Mesothelial cell of epicardium (in vitro differentiated cells): ENCODE measurements around the gene NPTX1. TPM values are rescaled to one million over a fixed set of nuclear protein-coding genes. Genes with fewer than 3 reads are reported as not detected.

Source experiments
- DNase-seq, 2 experiments: peaks; one replicate each; pipeline ENCODE4 v3.0.0; 2021; ENCODE audit warnings: low spot score in 2 of 2; ENCODE audit not compliant: unreplicated experiment in 2 of 2
- H3K27ac Mint-ChIP-seq: 2 replicates; pipeline ENCODE4 v1.8.0; 2021; ENCODE audit warnings: mixed read lengths
- H3K27me3 Mint-ChIP-seq: 2 replicates; pipeline ENCODE4 v1.8.0; 2021; ENCODE audit warnings: low read depth, mixed read lengths
- H3K36me3 Mint-ChIP-seq: 2 replicates; pipeline ENCODE4 v1.8.0; 2021; ENCODE audit warnings: mixed read lengths
- H3K4me1 Mint-ChIP-seq: 2 replicates; pipeline ENCODE4 v1.8.0; 2021; ENCODE audit warnings: mixed read lengths
- H3K4me3 Mint-ChIP-seq: 2 replicates; pipeline ENCODE4 v1.8.0; 2021; ENCODE audit warnings: mild to moderate bottlenecking, moderate library complexity, mixed read lengths
- H3K9me3 Mint-ChIP-seq: 2 replicates; pipeline ENCODE4 v1.8.0; 2021; ENCODE audit warnings: mixed read lengths
- CTCF ChIP-seq: fragments of 200-600 bp; sonication (generic); IDR thresholded peaks from one replicate; pipeline ENCODE4 v1.5.0; 2021; ENCODE audit warnings: antibody characterized with exemption; ENCODE audit not compliant: unreplicated experiment
- total RNA-seq: library from RNA; stranded (reverse); gene quantifications from 3 replicates; pipeline ENCODE4 v1.2.1, GENCODE V29; 2021

NPTX1 gene, protein sequence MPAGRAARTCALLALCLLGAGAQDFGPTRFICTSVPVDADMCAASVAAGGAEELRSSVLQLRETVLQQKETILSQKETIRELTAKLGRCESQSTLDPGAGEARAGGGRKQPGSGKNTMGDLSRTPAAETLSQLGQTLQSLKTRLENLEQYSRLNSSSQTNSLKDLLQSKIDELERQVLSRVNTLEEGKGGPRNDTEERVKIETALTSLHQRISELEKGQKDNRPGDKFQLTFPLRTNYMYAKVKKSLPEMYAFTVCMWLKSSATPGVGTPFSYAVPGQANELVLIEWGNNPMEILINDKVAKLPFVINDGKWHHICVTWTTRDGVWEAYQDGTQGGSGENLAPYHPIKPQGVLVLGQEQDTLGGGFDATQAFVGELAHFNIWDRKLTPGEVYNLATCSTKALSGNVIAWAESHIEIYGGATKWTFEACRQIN
- 0.20 to 0.27 TPM (median 0.20 TPM) in 3 replicates for total RNA-seq

GRCh38 chr17:80475910-80476876, at the start of gene NPTX1:
NPTX1 (minus strand) TSS chr17:80476607; CDS start chr17:80476446, 161 bp downstream.
- Mint-ChIP-seq H3K27ac (no peak within 1 kb of the TSS), H3K27me3 (peaks cover 74% of the 10 kb centered on the region), H3K4me1 (peaks cover 11% of the 10 kb centered on the region), H3K36me3 (no peaks in the 10 kb centered on the region), H3K9me3 (no peaks in the 10 kb centered on the region), H3K4me3 (peak within 1 kb of the TSS; percentile 49)
- no peak for TF ChIP-seq CTCF
- DNase-seq = peak in 1 of 2 experiments; percentile 62

GRCh38 chr17:80523956-80524712, 47.7 kb upstream of the NPTX1 start:
- Mint-ChIP-seq H3K27ac (no peak overlapping the region), H3K9me3 (no peaks in the 10 kb centered on the region), H3K4me1 (peaks cover under 1% of the 10 kb centered on the region), H3K27me3 (peaks cover 29% of the 10 kb centered on the region), H3K36me3 (no peaks in the 10 kb centered on the region), H3K4me3 (no peak overlapping the region)
- TF ChIP-seq CTCF = no peak
- DNase-seq = no peak

- Mint-ChIP-seq H3K27ac (no peak overlapping the region), H3K9me3 (no peaks in the 10 kb centered on the region), H3K27me3 (peaks cover 24% of the 10 kb centered on the region), H3K4me1 (peaks cover 2% of the 10 kb centered on the region), H3K4me3 (no peak overlapping the region), H3K36me3 (no peaks in the 10 kb centered on the region)
- TF ChIP-seq CTCF = no peak
- no peak for DNase-seq
Measured at GRCh38 chr17:80523054-80523744, 46.8 kb upstream of the NPTX1 start.

DNA sequence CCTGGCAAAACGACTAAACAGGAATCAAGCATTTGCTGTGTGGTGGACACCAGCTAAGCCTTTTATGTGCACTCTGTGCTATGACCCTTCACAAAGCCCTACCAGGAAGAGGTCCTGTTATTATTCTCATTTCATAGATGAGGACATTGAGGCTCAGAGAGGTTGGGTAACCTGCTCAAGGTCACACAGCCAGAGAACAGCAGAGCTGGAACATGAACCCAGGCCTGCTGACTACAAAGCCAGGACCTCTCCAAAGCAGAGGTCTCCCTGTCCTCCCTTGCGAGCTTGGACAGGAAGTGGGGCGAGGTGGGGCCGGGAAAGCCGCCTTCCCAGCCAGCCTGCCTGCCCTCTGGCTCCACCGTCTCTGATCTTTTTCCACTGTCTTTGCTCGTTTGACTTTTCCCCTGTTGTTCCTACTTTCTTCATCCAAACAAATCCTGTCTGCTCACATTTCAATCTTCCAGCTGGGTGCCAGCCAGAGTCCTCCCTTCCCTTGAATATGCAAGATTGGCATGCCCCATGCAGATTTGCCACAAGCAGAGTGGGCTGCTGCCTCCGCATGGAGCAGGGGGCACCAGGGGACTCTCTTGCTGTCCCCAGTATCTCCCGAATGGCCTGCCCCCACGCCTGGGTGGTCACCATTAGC, 44.5 kb upstream of the NPTX1 start:
- TF ChIP-seq CTCF = no peak
- Mint-ChIP-seq H3K27me3 (peaks cover 8% of the 10 kb centered on the region), H3K4me3 (no peak overlapping the region), H3K27ac (no peak overlapping the region), H3K4me1 (peaks cover 2% of the 10 kb centered on the region), H3K9me3 (no peaks in the 10 kb centered on the region), H3K36me3 (no peaks in the 10 kb centered on the region)
- no peak for DNase-seq
